ENCODE results near the gene KLF2. TPM values are rescaled to one million over a fixed set of nuclear protein-coding genes. Genes with fewer than 3 reads are reported as not detected.

Gene KLF2
- polyA plus RNA-seq, 1 experiment: 1.8 TPM

DNA sequence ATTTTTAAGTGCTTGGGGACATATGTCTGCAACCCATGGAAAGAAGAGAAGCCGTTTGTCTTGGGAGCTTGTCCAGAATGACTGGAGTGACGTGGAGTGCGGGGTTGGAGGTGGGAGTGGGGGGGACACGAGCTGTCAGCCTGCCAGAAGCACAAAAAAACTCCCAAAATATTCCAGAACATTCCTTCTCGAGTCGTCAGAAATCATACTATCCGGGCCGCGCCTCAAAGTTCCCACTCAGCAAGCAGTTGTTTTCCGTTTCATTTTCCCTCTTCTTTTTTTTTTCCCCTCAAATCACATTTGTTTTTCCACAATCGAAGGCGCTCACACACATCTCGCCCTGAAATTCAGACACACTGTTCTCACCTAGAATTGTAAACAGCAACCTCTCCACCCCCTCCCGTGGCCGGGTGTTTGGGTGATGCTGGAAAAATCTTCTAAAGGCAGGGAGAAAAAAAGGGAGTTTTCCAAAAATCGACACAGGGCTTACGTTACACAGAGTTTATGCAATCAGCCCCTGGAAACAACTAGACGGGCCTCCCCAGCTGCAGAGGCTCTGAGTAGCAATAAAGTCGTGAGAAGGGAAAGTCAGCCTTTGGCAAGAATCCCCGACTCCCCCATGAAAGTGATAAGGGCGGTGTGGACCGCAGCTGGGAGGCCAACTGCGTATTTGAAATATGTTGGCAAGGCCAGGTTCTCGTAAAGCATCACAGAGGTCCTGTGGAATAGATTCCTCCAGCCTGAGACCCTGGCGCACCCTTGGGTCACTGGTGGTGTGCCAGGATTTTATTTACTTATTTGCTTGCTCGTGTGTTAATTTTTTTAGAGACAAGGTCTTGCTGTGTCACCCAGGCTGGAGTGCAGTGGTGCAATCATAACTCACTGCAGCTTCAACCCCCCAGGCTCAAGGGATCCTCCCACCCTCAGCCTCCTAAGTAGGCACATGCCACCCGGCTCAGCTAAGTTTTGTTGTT is 31.2 kb upstream of the KLF2 start:
- Histone ChIP-seq H3K27me3 (ENCODE audit: control insufficient read depth, insufficient read depth, low read length) (peaks cover 4% of the 10 kb centered on the region), H3K4me3 (ENCODE audit: low read depth, low read length) (peak overlapping the region; percentile 37), H3K36me3 (ENCODE audit: control insufficient read depth, insufficient read depth, low read length) (no peaks in the 10 kb centered on the region)
- DNase-seq (ENCODE audit: low read depth): peak; percentile 87
- CTCF ChIA-PET: interaction anchor here (0.7 to 2.2 kb wide), 4 partner anchors 10 to 90 kb away, joined by 3 to 5 read pairs (median 4); no protein-coding TSS in a partner anchor
- TF ChIP-seq, protein P1, sequence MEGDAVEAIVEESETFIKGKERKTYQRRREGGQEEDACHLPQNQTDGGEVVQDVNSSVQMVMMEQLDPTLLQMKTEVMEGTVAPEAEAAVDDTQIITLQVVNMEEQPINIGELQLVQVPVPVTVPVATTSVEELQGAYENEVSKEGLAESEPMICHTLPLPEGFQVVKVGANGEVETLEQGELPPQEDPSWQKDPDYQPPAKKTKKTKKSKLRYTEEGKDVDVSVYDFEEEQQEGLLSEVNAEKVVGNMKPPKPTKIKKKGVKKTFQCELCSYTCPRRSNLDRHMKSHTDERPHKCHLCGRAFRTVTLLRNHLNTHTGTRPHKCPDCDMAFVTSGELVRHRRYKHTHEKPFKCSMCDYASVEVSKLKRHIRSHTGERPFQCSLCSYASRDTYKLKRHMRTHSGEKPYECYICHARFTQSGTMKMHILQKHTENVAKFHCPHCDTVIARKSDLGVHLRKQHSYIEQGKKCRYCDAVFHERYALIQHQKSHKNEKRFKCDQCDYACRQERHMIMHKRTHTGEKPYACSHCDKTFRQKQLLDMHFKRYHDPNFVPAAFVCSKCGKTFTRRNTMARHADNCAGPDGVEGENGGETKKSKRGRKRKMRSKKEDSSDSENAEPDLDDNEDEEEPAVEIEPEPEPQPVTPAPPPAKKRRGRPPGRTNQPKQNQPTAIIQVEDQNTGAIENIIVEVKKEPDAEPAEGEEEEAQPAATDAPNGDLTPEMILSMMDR (IDR thresholded peaks at IDR 0.05; ENCODE audit: insufficient read depth, low read depth, low read length): no peak
- POLR2A ChIA-PET: no interaction called here

DNA sequence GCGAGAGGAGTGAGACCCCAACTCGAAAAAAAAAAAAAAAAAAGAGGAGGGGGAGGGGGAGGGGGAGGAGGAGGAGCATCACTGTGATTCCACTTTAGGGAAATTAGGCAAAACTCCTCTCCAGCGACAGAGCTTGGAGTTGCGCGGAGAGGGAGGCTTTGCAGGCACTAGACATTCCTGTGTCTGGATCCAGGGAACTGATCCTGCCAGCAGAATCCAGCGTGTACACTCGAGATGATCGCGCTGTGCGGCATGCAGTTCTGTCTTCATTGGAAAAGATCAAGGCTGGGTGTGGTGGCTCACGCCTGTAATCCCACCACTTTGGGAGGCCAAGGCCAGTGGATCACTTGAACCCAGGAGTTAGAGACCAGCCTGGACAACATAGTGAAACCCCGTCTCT is 29.6 kb upstream of the KLF2 start:
- Histone ChIP-seq H3K27me3 (ENCODE audit: control insufficient read depth, insufficient read depth, low read length) (peaks cover 4% of the 10 kb centered on the region), H3K4me3 (ENCODE audit: low read depth, low read length) (no peak overlapping the region), H3K36me3 (ENCODE audit: control insufficient read depth, insufficient read depth, low read length) (no peaks in the 10 kb centered on the region)
- no peak for DNase-seq (ENCODE audit: low read depth)
- ChIA-PET POLR2A (no interaction called here), CTCF (no interaction called here)
- TF ChIP-seq, protein P1 (IDR thresholded peaks at IDR 0.05; ENCODE audit: insufficient read depth, low read depth, low read length): no peak

DNA sequence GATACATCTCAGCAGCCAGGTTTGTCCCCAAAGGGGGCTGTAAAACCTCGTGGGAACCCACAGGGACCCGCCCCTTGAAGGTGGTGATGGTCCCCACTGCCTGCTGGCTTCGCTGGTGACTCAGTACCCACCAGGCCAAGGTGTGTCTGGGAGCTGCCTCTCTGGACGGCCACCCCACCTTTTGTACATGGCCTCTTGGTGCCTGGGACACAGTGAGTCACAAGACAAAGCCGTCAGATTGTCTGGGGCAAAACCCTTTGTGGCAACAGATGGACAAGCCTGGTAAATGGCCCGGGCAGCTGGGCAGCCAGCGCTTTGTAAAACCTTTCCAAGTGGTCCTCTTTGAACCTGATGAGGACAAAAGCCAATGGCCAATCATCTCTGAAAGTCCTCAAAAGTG is 27.9 kb upstream of the KLF2 start:
- TF ChIP-seq, protein P1 (IDR thresholded peaks at IDR 0.05; ENCODE audit: insufficient read depth, low read depth, low read length): no peak
- ChIA-PET POLR2A (no interaction called here), CTCF (interaction anchor here (0.6 kb wide), 1 partner anchor 1044 kb away, joined by 3 read pairs; no protein-coding TSS in a partner anchor)
- no peaks in the 10 kb centered on the region for H3K36me3 ChIP-seq (ENCODE audit: control insufficient read depth, insufficient read depth, low read length)
- peaks cover 2% of the 10 kb centered on the region for H3K27me3 ChIP-seq (ENCODE audit: control insufficient read depth, insufficient read depth, low read length)
- no peak overlapping the region for H3K4me3 ChIP-seq (ENCODE audit: low read depth, low read length)
- DNase-seq (ENCODE audit: low read depth): no peak

DNA sequence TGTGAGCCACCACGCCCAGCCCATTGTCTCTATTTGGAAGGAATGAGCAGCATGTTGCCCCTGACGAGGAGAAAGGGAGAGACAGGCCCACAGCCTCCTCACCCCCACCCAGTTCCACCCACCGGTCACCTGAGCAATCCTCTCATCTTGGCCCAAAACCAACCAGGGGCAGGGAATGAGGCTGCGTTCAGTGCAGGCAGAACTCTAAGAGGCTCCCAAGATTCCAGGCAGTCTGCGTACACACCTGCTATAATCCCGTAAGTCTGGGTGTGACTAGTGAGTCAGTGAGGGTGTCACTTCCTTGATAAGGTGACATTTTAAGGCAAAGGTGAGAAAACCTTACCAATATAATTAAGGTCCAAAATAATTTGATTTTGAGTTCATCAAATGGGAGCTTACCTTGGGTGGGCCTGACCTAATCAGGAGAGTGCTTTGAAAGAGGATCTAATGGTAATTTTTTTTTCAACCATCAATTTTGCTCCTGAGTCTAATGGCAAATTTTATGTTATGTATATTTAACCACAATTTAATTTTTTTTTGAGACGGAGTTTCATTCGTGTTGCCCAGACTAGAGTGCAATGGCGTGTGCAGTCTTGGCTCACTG is 26.9 kb upstream of the KLF2 start:
- H3K36me3 ChIP-seq (ENCODE audit: control insufficient read depth, insufficient read depth, low read length): no peaks in the 10 kb centered on the region
- DNase-seq (ENCODE audit: low read depth): no peak
- TF ChIP-seq, protein P1 (IDR thresholded peaks at IDR 0.05; ENCODE audit: insufficient read depth, low read depth, low read length): no peak
- peaks cover 2% of the 10 kb centered on the region for H3K27me3 ChIP-seq (ENCODE audit: control insufficient read depth, insufficient read depth, low read length)
- CTCF ChIA-PET: no interaction called here
- POLR2A ChIA-PET: no interaction called here
- no peak overlapping the region for H3K4me3 ChIP-seq (ENCODE audit: low read depth, low read length)

DNA sequence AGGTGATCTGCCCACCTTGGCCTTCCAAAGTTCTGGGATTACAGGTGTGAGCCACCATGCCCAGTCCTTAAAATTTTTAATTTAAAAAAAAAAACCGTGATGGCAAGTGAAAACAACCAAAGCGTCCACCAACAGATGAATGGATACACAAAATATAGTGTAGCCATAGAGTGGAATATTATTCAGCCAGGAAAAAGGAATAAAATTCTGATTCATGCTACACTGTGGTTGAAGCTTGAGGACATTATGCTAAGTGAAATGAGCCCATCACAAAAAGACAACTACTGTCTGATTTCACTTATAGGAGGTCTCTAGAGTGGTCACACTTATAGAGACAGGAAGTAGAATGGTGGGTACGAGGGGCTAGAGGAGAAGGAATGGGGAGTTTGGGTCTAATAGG is 26.3 kb upstream of the KLF2 start:
- POLR2A ChIA-PET: no interaction called here
- no peak for DNase-seq (ENCODE audit: low read depth)
- TF ChIP-seq, protein P1 (IDR thresholded peaks at IDR 0.05; ENCODE audit: insufficient read depth, low read depth, low read length): no peak
- CTCF ChIA-PET: no interaction called here
- Histone ChIP-seq H3K36me3 (ENCODE audit: control insufficient read depth, insufficient read depth, low read length) (no peaks in the 10 kb centered on the region), H3K4me3 (ENCODE audit: low read depth, low read length) (no peak overlapping the region), H3K27me3 (ENCODE audit: control insufficient read depth, insufficient read depth, low read length) (peaks cover 2% of the 10 kb centered on the region)
